OCI-LY1 (cell line): ENCODE results near the gene VBP1.

ENCODE experiments used
- EZH2 ChIP-seq: fragments of 200-600 bp; sonication (generic), shearing (Covaris generic); IDR thresholded peaks from 2 replicates; pipeline ENCODE4 v1.8.0; 2017; ENCODE audit warnings: borderline replicate concordance, mixed run types, mild to moderate bottlenecking, antibody characterized with exemption, low read length, moderate library complexity, mixed read lengths
- TF ChIP-seq, protein P1 (sequence below): fragments of 200-600 bp; sonication (generic), shearing (Covaris generic); IDR thresholded peaks from 2 replicates; pipeline ENCODE4 v1.5.1; 2017; ENCODE audit warnings: mild to moderate bottlenecking, antibody characterized with exemption, low read length, moderate library complexity, mixed read lengths

DNA sequence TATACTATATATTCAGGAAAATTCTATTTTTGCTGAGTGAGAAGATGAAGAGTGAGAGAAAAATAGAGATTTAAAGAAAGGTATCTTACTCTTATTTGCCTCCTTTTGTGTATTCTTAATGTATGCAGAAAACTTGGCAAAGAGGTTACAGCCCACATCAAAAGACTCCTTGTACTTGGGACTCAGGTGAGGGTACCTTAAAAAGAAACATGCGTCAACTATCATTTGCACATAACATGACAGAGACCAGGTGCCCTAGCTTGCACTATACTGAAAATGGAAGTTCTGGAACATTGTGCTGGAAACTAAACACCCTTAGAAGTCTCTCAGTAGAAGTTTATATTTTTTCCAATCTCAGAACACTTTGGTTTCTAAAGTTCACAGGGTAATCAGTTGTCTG is 63.6 kb downstream of the VBP1 start:
- TF ChIP-seq, protein P1, sequence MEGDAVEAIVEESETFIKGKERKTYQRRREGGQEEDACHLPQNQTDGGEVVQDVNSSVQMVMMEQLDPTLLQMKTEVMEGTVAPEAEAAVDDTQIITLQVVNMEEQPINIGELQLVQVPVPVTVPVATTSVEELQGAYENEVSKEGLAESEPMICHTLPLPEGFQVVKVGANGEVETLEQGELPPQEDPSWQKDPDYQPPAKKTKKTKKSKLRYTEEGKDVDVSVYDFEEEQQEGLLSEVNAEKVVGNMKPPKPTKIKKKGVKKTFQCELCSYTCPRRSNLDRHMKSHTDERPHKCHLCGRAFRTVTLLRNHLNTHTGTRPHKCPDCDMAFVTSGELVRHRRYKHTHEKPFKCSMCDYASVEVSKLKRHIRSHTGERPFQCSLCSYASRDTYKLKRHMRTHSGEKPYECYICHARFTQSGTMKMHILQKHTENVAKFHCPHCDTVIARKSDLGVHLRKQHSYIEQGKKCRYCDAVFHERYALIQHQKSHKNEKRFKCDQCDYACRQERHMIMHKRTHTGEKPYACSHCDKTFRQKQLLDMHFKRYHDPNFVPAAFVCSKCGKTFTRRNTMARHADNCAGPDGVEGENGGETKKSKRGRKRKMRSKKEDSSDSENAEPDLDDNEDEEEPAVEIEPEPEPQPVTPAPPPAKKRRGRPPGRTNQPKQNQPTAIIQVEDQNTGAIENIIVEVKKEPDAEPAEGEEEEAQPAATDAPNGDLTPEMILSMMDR = no peak
- no peak for TF ChIP-seq EZH2
